ENCODE data around the gene MFAP5.
"Not testable (repeated sequence)": the region's sequence is repeated elsewhere in the genome, so short reads cannot be mapped to it uniquely, and the experiment has no call there.

Gene MFAP5

DNA sequence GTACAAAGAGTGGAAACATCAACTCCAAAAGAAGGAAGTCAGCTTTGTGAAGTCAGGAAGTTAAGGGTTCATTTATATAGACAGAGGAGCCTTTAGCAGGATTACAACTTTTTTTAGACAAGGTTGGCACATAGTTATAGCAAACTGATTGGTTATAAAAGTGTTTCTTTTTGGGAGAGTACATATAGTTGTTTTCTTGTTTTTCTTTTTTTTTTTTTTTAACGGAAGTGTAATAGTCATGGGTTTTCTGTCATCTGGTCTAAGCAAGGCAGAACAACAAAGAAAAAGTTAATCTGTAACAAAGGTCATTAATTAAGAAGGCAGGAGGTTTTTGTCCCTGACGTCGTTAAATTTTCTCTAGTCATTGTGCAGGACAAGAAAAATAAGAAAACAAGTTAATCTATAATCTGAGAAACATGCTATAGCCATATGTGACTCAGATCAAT lies 13.0 kb upstream of the MFAP5 start:
- no peak for DNase-seq (ENCODE audit: low read depth)

GRCh38 chr12:8672381-8672780 lies 9.8 kb upstream of the MFAP5 start:
- no peak for DNase-seq (ENCODE audit: low read depth)

- no peak for DNase-seq (ENCODE audit: low read depth)
Observed at GRCh38 chr12:8668441-8668840, 5.8 kb upstream of the MFAP5 start.

DNA sequence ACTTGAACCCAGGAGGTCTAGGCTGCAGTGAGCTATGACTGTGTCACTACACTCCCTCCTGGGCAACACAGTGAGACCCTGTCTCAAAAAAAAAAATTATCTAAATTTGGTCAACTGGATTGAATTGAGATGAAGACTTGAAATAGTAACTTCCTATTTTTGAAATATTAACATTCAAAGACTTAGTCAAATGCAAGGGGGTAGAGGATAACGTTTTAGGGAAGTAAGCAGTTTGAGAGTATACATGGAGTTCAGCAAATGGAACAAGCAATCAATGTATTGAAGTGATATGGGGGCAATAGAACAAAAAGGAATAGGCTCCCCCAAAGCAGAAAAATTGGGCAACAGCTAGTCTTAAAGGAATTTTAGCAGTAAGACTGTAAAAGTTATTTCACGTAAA lies 4.6 kb upstream of the MFAP5 start:
- no peak for DNase-seq (ENCODE audit: low read depth)

- DNase-seq (ENCODE audit: low read depth), result no peak
Observed at GRCh38 chr12:8665759-8666158, 3.1 kb upstream of the MFAP5 start.

GRCh38 chr12:8664228-8664913 lies 1.7 kb upstream of the MFAP5 start:
- DNase-seq (ENCODE audit: low read depth), result no peak

DNA sequence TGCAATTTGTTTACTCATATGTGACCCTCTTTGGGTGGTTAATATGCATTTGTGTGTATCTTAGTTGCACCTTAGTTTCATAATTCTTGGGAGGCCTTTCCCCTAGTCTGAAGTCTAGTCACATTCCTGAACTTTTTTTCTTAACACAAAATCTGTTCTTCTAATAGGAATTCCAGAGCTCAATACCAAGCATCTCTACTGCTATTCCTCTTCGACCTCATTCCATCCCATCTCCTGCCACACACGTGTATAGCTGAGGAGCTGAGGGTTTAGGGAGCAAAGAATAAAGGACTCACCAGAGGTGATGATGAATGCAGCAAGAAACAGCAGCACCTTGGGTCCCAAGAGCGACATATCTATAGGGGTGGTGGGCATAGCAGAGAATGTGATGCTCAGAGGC lies 875 bp downstream of the MFAP5 start:
- DNase-seq (ENCODE audit: low read depth), result no peak

GRCh38 chr12:8661016-8661415 lies 1.6 kb downstream of the MFAP5 start:
- no peak for DNase-seq (ENCODE audit: low read depth)

GRCh38 chr12:8658346-8658745 lies 4.3 kb downstream of the MFAP5 start:
- DNase-seq (ENCODE audit: low read depth), result peak; percentile 54

DNA sequence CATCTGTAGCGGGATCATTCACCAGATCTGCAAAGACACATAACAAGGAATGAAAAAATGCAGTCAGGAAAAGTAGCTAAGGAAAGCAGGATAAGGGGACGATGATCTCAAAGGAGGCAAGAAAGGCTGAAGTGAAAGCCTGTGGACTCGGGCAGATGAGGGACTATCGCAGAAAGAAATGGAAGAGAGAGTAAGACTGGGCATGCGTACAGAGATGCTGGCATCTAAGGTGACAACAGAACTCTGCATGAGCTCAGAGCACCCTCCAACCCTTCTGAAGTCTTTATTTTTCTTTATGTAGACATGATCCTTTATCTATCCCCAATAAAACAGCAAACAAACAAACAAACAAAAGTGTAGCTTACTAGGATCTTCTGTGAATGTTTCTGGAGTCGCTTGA lies 7.2 kb downstream of the MFAP5 start:
- no peak for DNase-seq (ENCODE audit: low read depth)

GRCh38 chr12:8648576-8649205 lies 13.9 kb downstream of the MFAP5 start:
- no peak for DNase-seq (ENCODE audit: low read depth)

DNA sequence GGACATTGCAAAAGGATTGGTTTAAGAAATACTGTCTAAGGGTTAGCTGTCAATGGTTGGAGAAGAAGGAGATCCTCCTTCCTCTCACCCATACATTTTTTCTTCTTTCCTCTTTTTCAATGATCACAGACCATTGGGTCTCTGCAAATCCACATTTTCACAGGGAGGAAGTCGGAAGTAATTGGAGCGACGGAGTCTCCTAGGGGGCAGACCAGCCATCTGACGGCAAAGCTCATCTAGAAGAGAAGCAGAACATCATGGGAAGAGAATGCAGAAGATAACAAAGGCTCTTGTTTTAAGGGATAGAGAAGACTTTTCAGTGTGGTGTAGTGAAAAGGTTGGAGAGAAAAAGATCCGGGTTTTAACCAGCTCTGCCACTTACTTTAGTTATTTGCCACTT lies 14.7 kb downstream of the MFAP5 start:
- no peak for DNase-seq (ENCODE audit: low read depth)

DNA sequence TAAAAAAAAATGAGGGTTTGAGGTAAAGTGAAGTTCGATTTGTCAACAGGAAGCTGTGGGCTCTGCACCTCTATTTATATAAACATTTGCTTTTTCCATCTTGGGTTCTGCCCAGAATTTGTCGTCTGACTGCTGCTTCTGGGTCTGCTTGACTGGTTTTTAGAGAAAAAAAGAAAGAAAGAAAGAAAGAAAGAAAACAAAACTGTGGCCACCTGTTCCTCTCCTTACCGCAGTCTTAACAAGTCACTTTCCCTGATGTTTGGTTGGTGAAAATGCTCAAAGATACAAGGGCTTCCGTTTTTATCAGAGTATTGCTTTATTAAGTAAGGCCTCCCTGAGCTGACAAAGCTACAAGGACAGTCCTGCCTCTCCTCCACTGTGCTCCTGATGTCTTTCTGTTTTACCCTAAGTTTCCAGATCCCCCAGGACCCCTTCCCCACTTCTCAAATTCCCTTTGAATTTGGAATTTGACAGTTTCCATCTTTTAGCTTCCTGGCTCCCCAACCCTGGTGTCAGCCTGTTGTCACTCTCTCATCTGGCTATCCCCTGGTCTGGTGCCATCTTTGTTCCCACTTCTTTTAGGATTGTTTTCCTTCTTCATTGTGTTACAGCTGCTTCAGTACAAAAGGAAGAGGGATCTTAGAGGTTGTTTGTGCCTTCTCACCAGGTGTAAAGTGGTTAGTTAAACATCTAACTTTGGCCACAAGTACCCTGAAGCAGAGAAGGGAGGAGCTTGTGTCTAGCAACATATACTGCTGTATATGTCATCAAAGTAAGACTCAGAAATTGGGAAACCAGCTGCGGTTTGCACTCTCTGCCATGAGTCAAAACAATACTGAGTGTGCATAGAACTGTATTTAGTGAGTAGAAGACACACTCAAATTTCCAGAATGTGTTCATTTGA lies 18.0 kb downstream of the MFAP5 start:
- no peak for DNase-seq (ENCODE audit: low read depth)

- DNase-seq (ENCODE audit: low read depth), result no peak
Observed at GRCh38 chr12:8642775-8643174, 19.9 kb downstream of the MFAP5 start.

- no peak for DNase-seq (ENCODE audit: low read depth)
Observed at GRCh38 chr12:8639936-8640335, 22.7 kb downstream of the MFAP5 start.

DNA sequence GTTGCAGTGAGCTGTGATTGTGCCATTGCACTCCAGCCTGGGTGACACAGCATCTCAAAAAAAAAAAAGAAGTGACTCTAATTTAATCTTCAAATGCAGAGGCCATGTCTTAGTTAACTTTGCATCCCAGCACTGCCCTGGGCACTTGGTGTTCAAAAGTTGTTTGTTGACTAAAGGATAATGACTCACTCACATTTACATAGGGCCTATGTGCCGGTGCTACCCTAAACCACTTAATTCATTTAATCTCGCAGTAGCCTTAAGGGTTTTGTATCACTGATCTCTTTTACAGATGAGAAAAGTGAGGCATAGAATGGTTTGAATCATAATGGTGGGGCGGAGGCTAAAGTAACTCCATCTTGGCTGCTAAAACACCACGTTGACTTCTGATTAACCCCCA lies 23.7 kb downstream of the MFAP5 start:
- DNase-seq (ENCODE audit: low read depth), result no peak

- no peak for DNase-seq (ENCODE audit: low read depth)
Observed at GRCh38 chr12:8637666-8638065, 25.0 kb downstream of the MFAP5 start.

DNA sequence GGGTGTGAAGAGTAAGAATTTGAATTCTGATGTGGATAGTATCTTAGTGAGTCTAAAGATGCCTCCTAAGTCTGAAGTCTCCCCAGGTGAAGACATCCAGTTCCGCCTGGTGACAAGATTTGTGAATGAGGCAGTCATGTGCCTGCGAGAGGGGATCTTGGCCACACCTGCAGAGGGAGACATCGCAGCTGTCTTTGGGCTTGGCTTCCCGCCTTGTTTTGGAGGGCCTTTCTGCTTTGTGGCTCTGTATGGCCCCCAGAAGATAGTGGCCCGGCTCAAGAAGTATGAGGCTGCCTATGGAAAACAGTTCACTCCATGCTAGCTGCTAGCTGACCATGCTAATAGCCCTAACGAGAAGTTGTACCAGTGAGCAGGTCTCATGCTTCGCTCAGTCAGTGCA lies 25.4 kb downstream of the MFAP5 start:
- no peak for DNase-seq (ENCODE audit: low read depth)

- DNase-seq (ENCODE audit: low read depth), result no peak
Observed at GRCh38 chr12:8636581-8636980, 26.0 kb downstream of the MFAP5 start.

DNA sequence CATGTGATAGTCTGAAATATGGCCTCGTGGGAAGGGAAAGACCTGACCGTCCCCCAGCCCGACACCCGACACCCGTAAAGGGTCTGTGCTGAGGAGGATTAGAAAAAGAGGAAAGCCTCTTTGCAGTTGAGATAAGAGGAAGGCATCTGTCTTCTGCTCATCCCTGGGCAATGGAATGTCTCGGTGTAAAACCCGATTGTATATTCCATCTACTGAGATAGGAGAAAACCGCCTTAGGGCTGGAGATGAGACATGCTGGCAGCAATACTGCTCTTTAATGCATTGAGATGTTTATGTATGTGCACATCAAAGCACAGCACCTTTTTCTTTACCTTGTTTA lies 26.6 kb downstream of the MFAP5 start:
- DNase-seq (ENCODE audit: low read depth), result not testable (repeated sequence)

DNA sequence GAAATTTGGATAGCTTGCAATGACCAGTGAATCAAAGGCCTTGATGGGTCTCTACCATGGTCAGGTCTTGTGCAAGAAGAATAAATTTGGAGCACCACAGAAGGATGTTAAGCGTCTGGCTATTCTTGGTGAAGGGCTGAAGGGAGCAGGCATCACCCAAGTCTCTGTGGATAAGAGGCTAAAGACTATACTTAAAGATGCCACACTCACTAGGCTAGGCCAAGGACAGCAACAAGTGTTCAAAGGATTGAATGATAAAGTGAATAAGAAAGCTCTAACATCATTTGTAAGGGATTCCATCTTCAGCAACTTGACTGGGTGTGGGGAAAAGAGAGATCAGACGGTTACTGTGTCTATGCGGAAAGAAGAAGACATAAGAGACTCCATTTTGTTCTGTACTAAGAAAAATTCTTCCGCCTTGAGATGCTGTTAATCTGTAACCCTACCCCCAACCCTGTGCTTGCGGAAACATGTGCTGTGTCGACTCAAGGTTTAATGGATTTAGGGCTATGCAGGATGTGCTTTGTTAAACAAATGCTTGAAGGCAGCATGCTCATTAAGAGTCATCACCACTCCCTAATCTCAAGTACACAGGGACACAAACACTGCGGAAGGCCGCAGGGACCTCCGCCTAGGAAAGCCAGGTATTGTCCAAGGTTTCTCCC lies 27.2 kb downstream of the MFAP5 start:
- not testable (repeated sequence) for DNase-seq (ENCODE audit: low read depth)

GRCh38 chr12:8630131-8630530 lies 32.5 kb downstream of the MFAP5 start:
- no peak for DNase-seq (ENCODE audit: low read depth)
